HUES48 (cell line): ENCODE results near the gene ZNF362.

Source experiments
- H3K27ac ChIP-seq: one replicate; pipeline ENCODE4 v1.7.0; 2013; ENCODE audit warnings: low read depth, low read length, inconsistent platforms
- H3K27me3 ChIP-seq: 2 replicates; pipeline ENCODE4 v1.6.1; 2013; ENCODE audit warnings: mild to moderate bottlenecking, low read length; ENCODE audit not compliant: control insufficient read depth, insufficient read depth
- H3K36me3 ChIP-seq: 2 replicates; pipeline ENCODE4 v1.6.1; 2013; ENCODE audit warnings: low read length; ENCODE audit not compliant: control insufficient read depth, insufficient read depth
- H3K4me1 ChIP-seq: 2 replicates; pipeline ENCODE4 v1.6.1; 2013; ENCODE audit warnings: mild to moderate bottlenecking, low read length; ENCODE audit not compliant: control insufficient read depth, insufficient read depth
- H3K4me3 ChIP-seq: 2 replicates; pipeline ENCODE4 v1.5.1; 2013; ENCODE audit warnings: mild to moderate bottlenecking, low read depth, low read length
- H3K9ac ChIP-seq: 2 replicates; pipeline ENCODE4 v1.6.1; 2013; ENCODE audit warnings: mild to moderate bottlenecking, low read depth, low read length, moderate library complexity
- H3K9me3 ChIP-seq: 2 replicates; pipeline ENCODE4 v1.6.1; 2013; ENCODE audit warnings: low read length; ENCODE audit not compliant: control insufficient read depth, insufficient read depth

The ZNF362 gene

GRCh38 chr1:33268457-33268856 is 12.2 kb downstream of the ZNF362 start:
- Histone ChIP-seq H3K4me1 (no peaks in the 10 kb centered on the region), H3K9ac (no peak overlapping the region), H3K36me3 (peaks cover 8% of the 10 kb centered on the region), H3K4me3 (no peak overlapping the region), H3K27me3 (no peaks in the 10 kb centered on the region), H3K27ac (no peak overlapping the region), H3K9me3 (no peaks in the 10 kb centered on the region)

GRCh38 chr1:33268927-33269610 is 12.8 kb downstream of the ZNF362 start:
- Histone ChIP-seq H3K4me1 (peaks cover 2% of the 10 kb centered on the region; the same call in 1 of the 2 replicates), H3K9me3 (no peaks in the 10 kb centered on the region), H3K27me3 (no peaks in the 10 kb centered on the region), H3K4me3 (no peak overlapping the region), H3K36me3 (peaks cover 8% of the 10 kb centered on the region), H3K9ac (no peak overlapping the region), H3K27ac (no peak overlapping the region)

- H3K9ac ChIP-seq = no peak overlapping the region
- H3K4me3 ChIP-seq = no peak overlapping the region
- H3K27ac ChIP-seq = no peak overlapping the region
- H3K27me3 ChIP-seq = no peaks in the 10 kb centered on the region
- no peaks in the 10 kb centered on the region for H3K9me3 ChIP-seq
- peaks cover 8% of the 10 kb centered on the region for H3K36me3 ChIP-seq
- H3K4me1 ChIP-seq = peaks cover 8% of the 10 kb centered on the region; the same call in 1 of the 2 replicates
These were observed 13.3 kb downstream of the ZNF362 start for GRCh38 chr1:33269621-33270020.

- Histone ChIP-seq H3K9ac (no peak overlapping the region), H3K36me3 (peaks cover 8% of the 10 kb centered on the region)
These were observed 14.1 kb downstream of the ZNF362 start for GRCh38 chr1:33270379-33270778.

GRCh38 chr1:33270808-33271465 is 14.6 kb downstream of the ZNF362 start:
- no peaks in the 10 kb centered on the region for H3K27me3 ChIP-seq
- H3K4me1 ChIP-seq = peaks cover 8% of the 10 kb centered on the region; the same call in 1 of the 2 replicates
- no peaks in the 10 kb centered on the region for H3K9me3 ChIP-seq
- H3K36me3 ChIP-seq = peaks cover 8% of the 10 kb centered on the region
- H3K9ac ChIP-seq = no peak overlapping the region
- no peak overlapping the region for H3K27ac ChIP-seq
- no peak overlapping the region for H3K4me3 ChIP-seq

More at GRCh38 chr1:33270379-33270778, 14.1 kb downstream of the ZNF362 start:
- Histone ChIP-seq H3K27me3 (no peaks in the 10 kb centered on the region), H3K4me3 (no peak overlapping the region), H3K4me1 (peaks cover 8% of the 10 kb centered on the region; the same call in 1 of the 2 replicates), H3K27ac (no peak overlapping the region), H3K9me3 (no peaks in the 10 kb centered on the region)

- Histone ChIP-seq H3K9me3 (no peaks in the 10 kb centered on the region), H3K27me3 (no peaks in the 10 kb centered on the region), H3K27ac (no peak overlapping the region), H3K4me1 (peaks cover 8% of the 10 kb centered on the region; the same call in 1 of the 2 replicates), H3K4me3 (no peak overlapping the region), H3K36me3 (peaks cover 12% of the 10 kb centered on the region), H3K9ac (no peak overlapping the region)
These were observed 15.6 kb downstream of the ZNF362 start for GRCh38 chr1:33271666-33272505.

- Histone ChIP-seq H3K36me3 (peaks cover 18% of the 10 kb centered on the region), H3K9me3 (no peaks in the 10 kb centered on the region), H3K4me1 (peaks cover 8% of the 10 kb centered on the region; the same call in 1 of the 2 replicates), H3K27ac (no peak overlapping the region), H3K27me3 (no peaks in the 10 kb centered on the region), H3K9ac (no peak overlapping the region), H3K4me3 (no peak overlapping the region)
These were observed 16.2 kb downstream of the ZNF362 start for GRCh38 chr1:33272509-33272908.

- Histone ChIP-seq H3K4me1 (peaks cover 8% of the 10 kb centered on the region; the same call in 1 of the 2 replicates), H3K9ac (no peak overlapping the region), H3K4me3 (no peak overlapping the region), H3K36me3 (peaks cover 21% of the 10 kb centered on the region), H3K27ac (no peak overlapping the region), H3K27me3 (no peaks in the 10 kb centered on the region), H3K9me3 (no peaks in the 10 kb centered on the region)
These were observed 16.6 kb downstream of the ZNF362 start for GRCh38 chr1:33272930-33273329.

- Histone ChIP-seq H3K9ac (no peak overlapping the region), H3K27me3 (no peaks in the 10 kb centered on the region), H3K4me3 (no peak overlapping the region), H3K27ac (no peak overlapping the region), H3K9me3 (no peaks in the 10 kb centered on the region), H3K36me3 (peaks cover 26% of the 10 kb centered on the region), H3K4me1 (peaks cover 8% of the 10 kb centered on the region; the same call in 1 of the 2 replicates)
These were observed 17.1 kb downstream of the ZNF362 start for GRCh38 chr1:33273406-33273805.

- Histone ChIP-seq H3K36me3 (peaks cover 29% of the 10 kb centered on the region), H3K9me3 (no peaks in the 10 kb centered on the region)
These were observed 17.7 kb downstream of the ZNF362 start for GRCh38 chr1:33273961-33274371.

More at GRCh38 chr1:33273961-33274371, 17.7 kb downstream of the ZNF362 start:
- Histone ChIP-seq H3K4me1 (peaks cover 8% of the 10 kb centered on the region; the same call in 1 of the 2 replicates), H3K4me3 (no peak overlapping the region), H3K9ac (no peak overlapping the region), H3K27ac (no peak overlapping the region), H3K27me3 (no peaks in the 10 kb centered on the region)
